OCI-LY7 (cell line): ENCODE data around the gene TXNDC8. TPM values are rescaled to one million over a fixed set of nuclear protein-coding genes. Genes with fewer than 3 reads are reported as not detected.

Experiments
- BruUV-seq: library from RNA; stranded (reverse); fragments of 400-500 nt; replicated peaks from 2 replicates; lab custom pipeline; 2021; lab: Mats Ljungman, UMichigan
- CTCF ChIA-PET: fragments of 300-600 bp; sonication (Branson Sonifier 250); formaldehyde crosslinking; loops from one replicate; lab custom pipeline; 2022; ENCODE audit warnings: antibody characterized with exemption; ENCODE audit not compliant: unreplicated experiment; lab: Charles Lee
- POLR2A ChIA-PET: fragments of 300-600 bp; sonication (Branson Sonifier 250); formaldehyde crosslinking; loops from one replicate; lab custom pipeline; 2022; ENCODE audit warnings: antibody characterized with exemption; lab: Charles Lee
- DNase-seq: peaks from one replicate; pipeline ENCODE4 v3.0.0-alpha.2; 2015; ENCODE audit warnings: low spot score
- H2AFZ ChIP-seq: fragments of 200-600 bp; sonication (generic), shearing (Covaris generic); 2 replicates; pipeline ENCODE4 v1.6.1; 2014; ENCODE audit warnings: mild to moderate bottlenecking, antibody characterized with exemption, low read length, moderate library complexity
- H3K27ac ChIP-seq: fragments of 200-600 bp; sonication (generic); 2 replicates; pipeline ENCODE4 v1.5.1; 2014; ENCODE audit warnings: mixed run types, low read depth, mild to moderate bottlenecking, moderate library complexity, low read length, inconsistent platforms; ENCODE audit not compliant: poor library complexity, severe bottlenecking
- H3K36me3 ChIP-seq: fragments of 200-600 bp; sonication (generic); 2 replicates; pipeline ENCODE4 v1.6.1; 2014; ENCODE audit warnings: mild to moderate bottlenecking, antibody characterized with exemption, low read length, moderate library complexity, mixed read lengths; ENCODE audit not compliant: insufficient read depth
- H3K4me1 ChIP-seq: fragments of 200-600 bp; sonication (generic); 2 replicates; pipeline ENCODE4 v1.5.1; 2014; ENCODE audit warnings: mild to moderate bottlenecking, low read length; ENCODE audit not compliant: insufficient read depth, poor library complexity, severe bottlenecking
- H3K4me2 ChIP-seq: fragments of 200-600 bp; sonication (generic); 2 replicates; pipeline ENCODE4 v1.6.1; 2014; ENCODE audit warnings: mild to moderate bottlenecking, low read length
- H3K4me3 ChIP-seq: fragments of 200-600 bp; sonication (generic); 2 replicates; pipeline ENCODE4 v1.5.1; 2014; ENCODE audit warnings: mild to moderate bottlenecking, low read depth, low read length; ENCODE audit not compliant: poor library complexity, severe bottlenecking
- H3K79me2 ChIP-seq: fragments of 200-600 bp; sonication (generic); 2 replicates; pipeline ENCODE4 v1.6.1; 2016; ENCODE audit warnings: low read depth, mild to moderate bottlenecking, low read length, moderate library complexity, mixed read lengths; ENCODE audit not compliant: insufficient read depth
- H3K9me2 ChIP-seq: fragments of 200-600 bp; sonication (generic); 2 replicates; pipeline ENCODE4 v1.6.1; 2016; ENCODE audit warnings: mild to moderate bottlenecking, low read length, mixed read lengths; ENCODE audit not compliant: insufficient read depth
- H3K9me3 ChIP-seq: fragments of 200-600 bp; sonication (generic); 2 replicates; pipeline ENCODE4 v1.6.1; 2014; ENCODE audit warnings: mild to moderate bottlenecking, mixed run types, low read length, mixed read lengths
- H4K20me1 ChIP-seq: fragments of 200-600 bp; sonication (generic); 2 replicates; pipeline ENCODE4 v1.6.1; 2014; ENCODE audit warnings: mild to moderate bottlenecking, antibody characterized with exemption, low read length, moderate library complexity, mixed read lengths; ENCODE audit not compliant: insufficient read depth
- CTCF ChIP-seq: fragments of 200-600 bp; sonication (generic); conservative IDR thresholded peaks from 2 replicates; pipeline ENCODE4 v1.5.1; 2014; ENCODE audit warnings: mild to moderate bottlenecking, antibody characterized with exemption, low read length, moderate library complexity, mixed read lengths
- EZH2phosphoT487 ChIP-seq: fragments of 200-600 bp; sonication (generic); IDR thresholded peaks from 2 replicates; pipeline ENCODE4 v1.6.1; 2018; ENCODE audit warnings: low read depth, borderline replicate concordance, mild to moderate bottlenecking, mixed run types, antibody characterized with exemption, low read length, moderate library complexity, mixed read lengths
- intact Hi-C: fragments of 100-400 bp; cut with micrococcal nuclease; formaldehyde crosslinking; loops from one replicate; pipeline ENCODE4 v1.10.0; 2022; ENCODE audit not compliant: unreplicated experiment
- total RNA-seq, 2 experiments: library from RNA; depleted of rRNA in 1 of 2; stranded (reverse); fragments of >200 nt in 1 of 2; shearing (Covaris generic) in 1 of 2; gene quantifications; 2 replicates each; pipeline ENCODE4 v1.2.3, GENCODE V29; 2014 to 2022

The TXNDC8 gene
- total RNA-seq, 2 experiments from 2014 or later = not detected

- no peaks in the 10 kb centered on the region for H3K79me2 ChIP-seq
- no peaks in the 10 kb centered on the region for H3K9me2 ChIP-seq
- H3K36me3 ChIP-seq = no peaks in the 10 kb centered on the region
- H3K4me3 ChIP-seq = no peak overlapping the region
- H3K27ac ChIP-seq = no peak overlapping the region
- H2AFZ ChIP-seq = no peak overlapping the region
- DNase-seq = no peak
- ChIA-PET CTCF (no interaction called here), POLR2A (interaction anchor here (1.0 kb wide), 1 partner anchor 14 kb away, joined by 4 read pairs; no protein-coding TSS in a partner anchor)
- no peak overlapping the region for H3K4me2 ChIP-seq
- H3K9me3 ChIP-seq = no peaks in the 10 kb centered on the region
- no TSS peak for BruUV-seq
- H3K4me1 ChIP-seq = no peaks in the 10 kb centered on the region
- intact Hi-C loops = no loop called here
- no peak for TF ChIP-seq EZH2phosphoT487
- TF ChIP-seq CTCF = no peak
- no peaks in the 10 kb centered on the region for H4K20me1 ChIP-seq
These were observed 2.8 kb downstream of the TXNDC8 start for GRCh38 chr9:110334871-110335270.

GRCh38 chr9:110334183-110334582 lies 3.5 kb downstream of the TXNDC8 start:
- no peak overlapping the region for H3K4me2 ChIP-seq
- POLR2A ChIA-PET = interaction anchor here (1.0 kb wide), 1 partner anchor 13 kb away, joined by 4 read pairs; no protein-coding TSS in a partner anchor

More at GRCh38 chr9:110334183-110334582, 3.5 kb downstream of the TXNDC8 start:
- BruUV-seq = no TSS peak
- Histone ChIP-seq H3K4me1 (no peaks in the 10 kb centered on the region), H3K9me2 (no peaks in the 10 kb centered on the region), H3K4me3 (no peak overlapping the region), H3K36me3 (no peaks in the 10 kb centered on the region), H3K27ac (no peak overlapping the region), H4K20me1 (no peaks in the 10 kb centered on the region), H3K79me2 (no peaks in the 10 kb centered on the region), H2AFZ (no peak overlapping the region), H3K9me3 (no peaks in the 10 kb centered on the region)
- TF ChIP-seq CTCF = no peak
- no peak for TF ChIP-seq EZH2phosphoT487
- CTCF ChIA-PET = no interaction called here
- intact Hi-C loops = no loop called here
- DNase-seq = no peak
